Measurements from ENCODE around the gene FIGNL2.
"Not testable (repeated sequence)": the region's sequence is repeated elsewhere in the genome, so short reads cannot be mapped to it uniquely, and the experiment has no call there.

Gene FIGNL2

GRCh38 chr12:51814311-51815088 is 34.0 kb downstream of the FIGNL2 start:
- DNase-seq: peak; percentile 19 to 72

- no peak for DNase-seq
These were observed 34.6 kb downstream of the FIGNL2 start for GRCh38 chr12:51813931-51814310.

- no peak for DNase-seq
These were observed 35.6 kb downstream of the FIGNL2 start for GRCh38 chr12:51812871-51813270.

- no peak for DNase-seq
These were observed 37.0 kb downstream of the FIGNL2 start for GRCh38 chr12:51811203-51812202.

GRCh38 chr12:51809193-51809592 is 39.3 kb downstream of the FIGNL2 start:
- DNase-seq: no peak

GRCh38 chr12:51806896-51807295 is 41.6 kb downstream of the FIGNL2 start:
- no peak for DNase-seq

GRCh38 chr12:51801027-51801426 is 47.5 kb downstream of the FIGNL2 start:
- no peak for DNase-seq

- no peak for DNase-seq
These were observed 50.0 kb downstream of the FIGNL2 start for GRCh38 chr12:51798501-51798900.

GRCh38 chr12:51798051-51798450 is 50.5 kb downstream of the FIGNL2 start:
- DNase-seq: not testable (repeated sequence)

GRCh38 chr12:51797301-51797700 is 51.2 kb downstream of the FIGNL2 start:
- DNase-seq: no peak

- no peak for DNase-seq
These were observed 55.3 kb downstream of the FIGNL2 start for GRCh38 chr12:51793201-51793600.

GRCh38 chr12:51792417-51792816 is 56.1 kb downstream of the FIGNL2 start:
- DNase-seq: no peak

GRCh38 chr12:51788876-51789275 is 59.6 kb downstream of the FIGNL2 start:
- DNase-seq: no peak

GRCh38 chr12:51785906-51786305 is 62.6 kb downstream of the FIGNL2 start:
- DNase-seq: no peak

GRCh38 chr12:51784688-51785087 is 63.8 kb downstream of the FIGNL2 start:
- DNase-seq: no peak

- no peak for DNase-seq
These were observed 68.6 kb downstream of the FIGNL2 start for GRCh38 chr12:51779876-51780275.

- no peak for DNase-seq
These were observed 70.5 kb downstream of the FIGNL2 start for GRCh38 chr12:51777973-51778372.

- DNase-seq: no peak
These were observed 71.1 kb downstream of the FIGNL2 start for GRCh38 chr12:51777457-51777856.

- DNase-seq: no peak
These were observed 73.6 kb downstream of the FIGNL2 start for GRCh38 chr12:51774933-51775332.

- DNase-seq: no peak
These were observed 75.2 kb downstream of the FIGNL2 start for GRCh38 chr12:51773145-51773869.

GRCh38 chr12:51771008-51771407 is 77.5 kb downstream of the FIGNL2 start:
- DNase-seq: no peak

Data from NCI-H1930 (cell line).